NB4 (cell line): ENCODE data around the gene DNAH17.
"Not testable (repeated sequence)": the region's sequence is repeated elsewhere in the genome, so short reads cannot be mapped to it uniquely, and the experiment has no call there.

Source experiments
- DNase-seq: peaks from one replicate; pipeline ENCODE4 v3.0.0; 2010; ENCODE audit warnings: low read depth
- H3K4me3 ChIP-seq: one replicate; pipeline ENCODE4 v1.5.1; 2011; ENCODE audit warnings: mild to moderate bottlenecking, low read depth, low read length, moderate library complexity
- CTCF ChIP-seq: IDR thresholded peaks from one replicate; pipeline ENCODE4 v1.5.1; 2012; ENCODE audit warnings: low read depth, low read length
- MAX ChIP-seq: IDR thresholded peaks from 2 replicates; pipeline ENCODE4 v1.6.1; 2011; ENCODE audit warnings: low read depth, low read length
- MYC ChIP-seq: IDR thresholded peaks from 2 replicates; pipeline ENCODE4 v1.6.1; 2011; ENCODE audit warnings: low read depth, low read length
- POLR2A ChIP-seq: IDR thresholded peaks from 2 replicates; pipeline ENCODE4 v1.6.1; 2011; ENCODE audit warnings: mild to moderate bottlenecking; ENCODE audit not compliant: insufficient read length; ENCODE audit errors: extremely low read depth

DNAH17 gene

DNA sequence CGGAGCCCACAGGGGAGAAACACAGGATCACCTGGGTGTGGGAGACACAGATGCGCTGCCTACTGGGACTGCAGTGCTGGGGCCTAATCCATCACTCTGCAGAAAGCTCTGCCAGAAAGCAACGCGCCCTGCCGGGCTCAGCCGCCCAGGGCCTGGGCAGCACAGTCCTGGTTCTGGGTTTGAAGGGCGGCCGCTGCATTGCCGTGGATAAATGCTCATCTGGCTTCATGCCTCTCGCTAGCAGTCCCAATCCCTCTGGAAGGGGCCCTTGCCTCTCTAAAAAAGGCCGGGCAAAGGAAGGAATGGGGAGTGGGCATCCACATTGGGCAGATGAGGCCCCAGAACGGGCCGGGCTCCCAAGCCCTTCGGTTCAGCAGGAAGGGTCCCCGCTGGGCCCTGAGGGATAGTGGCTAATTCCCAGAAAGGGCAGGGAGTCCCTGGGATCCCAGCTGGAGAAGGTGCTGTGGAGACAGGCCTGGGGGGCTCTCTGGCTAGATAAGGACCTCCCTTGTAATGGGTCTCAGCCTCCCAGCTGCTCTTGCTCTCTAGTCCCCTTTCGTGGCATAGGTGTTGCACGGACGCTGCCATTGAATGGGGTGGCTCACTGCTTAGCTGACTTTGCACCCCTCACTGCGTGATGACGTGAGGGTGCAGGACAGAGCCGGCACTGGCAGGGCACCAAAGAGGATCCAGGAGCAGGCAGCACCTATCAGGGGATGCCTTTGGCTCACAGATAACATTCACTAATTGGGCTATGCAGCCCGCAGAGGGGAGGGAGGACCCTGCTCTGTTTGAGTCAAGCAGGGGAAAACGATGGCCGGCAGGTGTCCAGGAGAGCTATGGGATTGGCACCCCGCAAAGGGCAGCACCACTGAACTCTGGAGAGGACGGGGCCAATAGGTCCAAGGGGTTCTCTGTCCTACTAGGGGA, 110.1 kb downstream of the DNAH17 start:
- H3K4me3 ChIP-seq, result no peak overlapping the region
- DNase-seq, result no peak
- no peak for TF ChIP-seq MYC
- no peak for TF ChIP-seq MAX
- no peak for TF ChIP-seq CTCF
- TF ChIP-seq POLR2A, result no peak

DNA sequence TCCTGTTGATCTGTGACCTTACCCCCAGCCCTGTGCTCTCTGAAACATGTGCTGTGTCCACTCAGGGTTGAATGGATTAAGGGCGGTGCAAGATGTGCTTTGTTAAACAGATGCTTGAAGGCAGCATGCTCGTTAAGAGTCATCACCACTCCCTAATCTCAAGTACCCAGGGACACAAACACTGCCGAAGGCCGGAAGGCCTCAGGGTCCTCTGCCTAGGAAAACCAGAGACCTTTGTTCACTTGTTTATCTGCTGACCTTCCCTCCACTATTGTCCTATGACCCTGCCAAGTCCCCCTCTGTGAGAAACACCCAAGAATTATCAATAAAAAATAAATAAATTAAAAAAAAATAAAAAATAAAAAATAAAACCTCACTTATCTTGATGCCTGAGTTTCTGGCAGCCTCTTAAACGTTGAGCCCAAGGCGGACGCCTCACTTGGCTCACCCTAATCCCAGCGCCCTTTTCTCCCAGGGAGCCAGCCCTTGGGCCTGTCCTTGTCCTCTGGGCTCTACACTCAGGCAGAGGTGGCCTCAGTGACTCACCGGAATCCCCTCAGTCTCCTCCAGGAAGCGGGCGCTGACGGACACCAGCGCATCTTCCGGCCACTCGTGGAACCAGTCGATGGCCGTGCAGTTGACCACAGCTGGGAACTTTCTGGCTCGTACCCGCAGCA, 110.9 kb downstream of the DNAH17 start:
- not testable (repeated sequence) for DNase-seq, H3K4me3 ChIP-seq

GRCh38 chr17:78462148-78462547, 115.0 kb downstream of the DNAH17 start:
- no peak for DNase-seq
- no peak overlapping the region for H3K4me3 ChIP-seq
- TF ChIP-seq POLR2A, result no peak
- no peak for TF ChIP-seq MAX
- TF ChIP-seq MYC, result no peak
- no peak for TF ChIP-seq CTCF

DNA sequence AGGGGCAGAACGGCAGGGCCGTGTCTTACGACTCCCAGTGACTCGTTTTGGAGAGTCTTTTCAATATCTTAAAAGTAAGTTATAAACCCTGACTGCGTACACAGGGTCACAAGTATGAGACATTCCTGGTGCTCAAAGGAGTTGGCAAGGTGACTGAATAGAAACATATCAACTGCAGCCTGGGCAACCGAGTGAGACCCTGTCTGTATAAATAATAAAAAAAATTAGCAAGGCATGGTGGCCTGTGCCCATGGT, 115.5 kb downstream of the DNAH17 start:
- H3K4me3 ChIP-seq, result no peak overlapping the region
- TF ChIP-seq CTCF (no peak), MYC (no peak), MAX (no peak), POLR2A (no peak)
- DNase-seq, result no peak

DNA sequence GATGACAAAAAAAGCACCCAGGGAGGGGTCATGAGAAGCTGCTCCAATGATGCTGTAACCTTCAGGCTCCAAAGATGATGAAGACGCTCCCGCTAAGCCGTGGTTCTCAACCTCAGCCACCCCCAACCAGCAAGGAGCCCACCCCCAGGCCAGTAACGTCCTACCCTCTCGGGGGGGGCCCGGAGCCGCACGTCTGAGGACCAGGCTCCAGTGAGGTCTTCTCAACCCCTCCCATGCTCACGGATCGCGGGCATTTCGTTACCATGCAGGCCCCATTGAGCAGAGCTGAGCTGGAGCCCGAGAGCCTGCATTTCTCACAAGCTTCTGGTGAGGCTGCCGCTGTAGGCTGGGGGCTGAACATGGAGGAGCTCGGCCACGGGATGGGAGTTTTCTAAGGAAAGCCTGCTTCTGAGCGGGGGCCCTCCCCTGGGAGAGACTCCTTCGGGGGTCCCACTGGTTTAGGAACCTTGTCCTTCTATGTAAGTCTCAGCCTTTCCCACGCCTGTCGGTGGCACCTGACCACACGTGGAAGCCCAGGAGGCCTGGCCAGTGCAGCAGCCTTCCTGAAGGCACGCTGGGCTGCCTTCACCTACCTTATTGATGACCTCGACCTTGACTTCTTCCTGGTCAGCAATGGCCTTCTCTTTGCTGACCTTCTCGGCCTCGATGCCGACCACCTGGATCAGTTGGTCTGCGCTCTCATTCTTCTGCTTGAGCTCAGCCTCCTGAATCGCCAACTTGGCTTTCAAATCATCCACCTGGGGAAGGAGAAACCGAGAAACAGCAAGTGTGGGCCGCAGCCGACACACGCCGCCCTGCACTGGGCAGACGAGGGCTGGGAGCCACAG, 116.0 kb downstream of the DNAH17 start:
- no peak for TF ChIP-seq POLR2A
- TF ChIP-seq MYC, result no peak
- TF ChIP-seq CTCF, result no peak
- TF ChIP-seq MAX, result no peak
- no peak overlapping the region for H3K4me3 ChIP-seq
- DNase-seq, result no peak

DNA sequence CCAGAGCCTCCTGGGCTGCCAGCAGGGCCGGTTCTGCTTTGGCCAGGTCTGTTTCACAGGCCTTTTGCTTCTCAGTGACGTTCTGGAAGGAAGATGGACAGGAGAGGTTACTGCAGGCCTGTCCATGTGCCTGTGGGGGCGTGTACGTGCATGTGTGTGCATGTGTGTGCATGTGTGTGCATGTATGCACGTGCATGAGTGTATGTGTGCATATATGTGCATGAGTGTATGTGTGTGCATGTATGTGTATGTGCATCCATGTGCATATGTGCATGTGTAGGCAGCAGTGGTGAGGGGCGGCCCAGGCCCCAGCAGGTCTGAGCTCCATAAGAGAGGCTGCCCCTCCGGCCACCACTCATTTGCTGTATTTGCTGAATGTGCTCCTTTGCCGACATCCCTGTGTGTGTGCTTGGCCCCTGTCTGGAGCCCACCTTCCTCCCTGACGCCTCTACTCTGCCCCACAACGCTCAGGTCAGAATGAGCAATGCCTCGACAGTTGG, 117.0 kb downstream of the DNAH17 start:
- no peak for TF ChIP-seq MAX
- no peak for TF ChIP-seq CTCF
- TF ChIP-seq MYC, result no peak
- TF ChIP-seq POLR2A, result no peak
- DNase-seq, result no peak
- no peak overlapping the region for H3K4me3 ChIP-seq
